ENCODE measurements around the gene KIF2C. TPM values are rescaled to one million over a fixed set of nuclear protein-coding genes. Genes with fewer than 3 reads are reported as not detected.
A peak's percentile ranks its signal among the peaks of the same experiment; 100 is the strongest.

KIF2C gene
- total and polyA plus RNA-seq, 9 of the 15 experiments (the other 6 are each of a cell fraction or from before 2014, with no cell fraction given) = 84.9 to 226 (median 169) TPM

DNA sequence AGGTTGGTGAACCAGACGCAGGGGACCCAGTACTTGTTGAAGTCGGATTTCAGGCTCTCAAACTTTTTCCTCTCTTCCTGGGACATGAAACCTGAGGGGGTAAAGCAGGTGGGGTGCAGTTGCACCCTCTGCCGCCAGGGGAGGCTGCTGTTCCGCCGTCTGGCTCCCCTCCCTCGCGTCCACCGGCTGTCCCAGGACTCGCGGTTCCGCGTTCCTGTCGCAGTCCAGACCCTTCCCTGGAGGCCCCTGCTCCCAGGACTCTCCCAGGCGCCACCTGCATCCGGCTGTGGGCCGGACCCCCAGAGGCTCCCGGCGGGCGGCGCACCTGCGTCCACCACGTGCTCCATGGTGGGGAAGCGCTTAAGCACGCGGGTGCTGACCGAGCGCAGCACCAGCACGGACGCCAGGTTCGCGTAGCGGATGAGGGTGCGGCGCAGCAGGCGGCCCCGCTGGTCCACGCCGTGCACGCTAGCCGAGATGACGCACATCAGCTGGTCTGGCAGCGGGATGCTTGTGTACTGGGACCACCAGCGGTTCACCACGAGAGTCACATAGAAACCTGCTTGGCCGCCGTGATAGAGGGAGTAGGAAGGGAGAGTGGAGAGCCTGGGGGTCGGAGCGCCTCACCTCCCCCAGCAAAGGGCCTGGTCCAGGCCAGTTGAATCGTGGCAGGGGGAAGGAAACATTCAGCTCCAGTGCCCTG, 46.7 kb downstream of the KIF2C start (continued):
- TF ChIP-seq ZBTB33 (CRISPR knock-in tag; IDR thresholded peaks at IDR 0.05) (peak; percentile 100), ZNF134 (CRISPR knock-in tag; conservative IDR thresholded peaks at IDR 0.05) (no peak), RBM22 (IDR thresholded peaks at IDR 0.05; ENCODE audit: low read depth, low read length, poor library complexity, severe bottlenecking) (no peak), MYC (IDR thresholded peaks at IDR 0.05; ENCODE audit: low read depth, low read length) (peak; percentile 70; the same call in 1 of the 2 replicates), MYC (CRISPR knock-in tag; IDR thresholded peaks at IDR 0.05; ENCODE audit: borderline replicate concordance, low read depth) (no peak), SIN3B (IDR thresholded peaks at IDR 0.05; ENCODE audit: low read depth) (no peak), LARP7 (IDR thresholded peaks at IDR 0.05) (no peak), RAD51 (IDR thresholded peaks at IDR 0.05; ENCODE audit: borderline replicate concordance, low read depth) (no peak), ILK (tag; IDR thresholded peaks at IDR 0.05; ENCODE audit: borderline replicate concordance, low read depth) (no peak), STAT5B (CRISPR knock-in tag; IDR thresholded peaks at IDR 0.05) (no peak), POLR2AphosphoS2 (IDR thresholded peaks at IDR 0.05; ENCODE audit: low read length) (no peak), ZNF764 (CRISPR knock-in tag; IDR thresholded peaks at IDR 0.05; ENCODE audit: low read depth) (peak; percentile 94), CHD4 (IDR thresholded peaks at IDR 0.05; ENCODE audit: insufficient read depth, insufficient replicate concordance, low read depth, low read length, poor library complexity, severe bottlenecking) (peak; percentile 41), FOXA1 (IDR thresholded peaks at IDR 0.05; ENCODE audit: borderline replicate concordance) (no peak), SRSF3 (IDR thresholded peaks at IDR 0.05; ENCODE audit: insufficient read depth, low read length) (no peak), SIN3A (IDR thresholded peaks at IDR 0.05; ENCODE audit: borderline replicate concordance in 2 of 2, control insufficient read depth in 1 of 2, low read depth in 2 of 2, low read length in 2 of 2) (no peak), HMGXB4 (CRISPR knock-in tag; IDR thresholded peaks at IDR 0.05) (no peak), BMI1 (IDR thresholded peaks at IDR 0.05; ENCODE audit: low read length) (no peak)
- TF ChIP-seq, protein P1, sequence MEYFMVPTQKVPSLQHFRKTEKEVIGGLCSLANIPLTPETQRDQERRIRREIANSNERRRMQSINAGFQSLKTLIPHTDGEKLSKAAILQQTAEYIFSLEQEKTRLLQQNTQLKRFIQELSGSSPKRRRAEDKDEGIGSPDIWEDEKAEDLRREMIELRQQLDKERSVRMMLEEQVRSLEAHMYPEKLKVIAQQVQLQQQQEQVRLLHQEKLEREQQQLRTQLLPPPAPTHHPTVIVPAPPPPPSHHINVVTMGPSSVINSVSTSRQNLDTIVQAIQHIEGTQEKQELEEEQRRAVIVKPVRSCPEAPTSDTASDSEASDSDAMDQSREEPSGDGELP (CRISPR knock-in tag; IDR thresholded peaks at IDR 0.05; ENCODE audit: borderline replicate concordance) = peak; percentile 70; the same call in 1 of the 2 replicates
- TF ChIP-seq, protein P2, sequence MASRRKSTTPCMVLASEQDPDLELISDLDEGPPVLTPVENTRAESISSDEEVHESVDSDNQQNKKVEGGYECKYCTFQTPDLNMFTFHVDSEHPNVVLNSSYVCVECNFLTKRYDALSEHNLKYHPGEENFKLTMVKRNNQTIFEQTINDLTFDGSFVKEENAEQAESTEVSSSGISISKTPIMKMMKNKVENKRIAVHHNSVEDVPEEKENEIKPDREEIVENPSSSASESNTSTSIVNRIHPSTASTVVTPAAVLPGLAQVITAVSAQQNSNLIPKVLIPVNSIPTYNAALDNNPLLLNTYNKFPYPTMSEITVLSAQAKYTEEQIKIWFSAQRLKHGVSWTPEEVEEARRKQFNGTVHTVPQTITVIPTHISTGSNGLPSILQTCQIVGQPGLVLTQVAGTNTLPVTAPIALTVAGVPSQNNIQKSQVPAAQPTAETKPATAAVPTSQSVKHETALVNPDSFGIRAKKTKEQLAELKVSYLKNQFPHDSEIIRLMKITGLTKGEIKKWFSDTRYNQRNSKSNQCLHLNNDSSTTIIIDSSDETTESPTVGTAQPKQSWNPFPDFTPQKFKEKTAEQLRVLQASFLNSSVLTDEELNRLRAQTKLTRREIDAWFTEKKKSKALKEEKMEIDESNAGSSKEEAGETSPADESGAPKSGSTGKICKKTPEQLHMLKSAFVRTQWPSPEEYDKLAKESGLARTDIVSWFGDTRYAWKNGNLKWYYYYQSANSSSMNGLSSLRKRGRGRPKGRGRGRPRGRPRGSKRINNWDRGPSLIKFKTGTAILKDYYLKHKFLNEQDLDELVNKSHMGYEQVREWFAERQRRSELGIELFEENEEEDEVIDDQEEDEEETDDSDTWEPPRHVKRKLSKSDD (conservative IDR thresholded peaks at IDR 0.05; ENCODE audit: low read length) = 0 out of 2 replicates have a peak, but pooled peaks have one; percentile 55

Measured in K562 (cell line).